ENCODE data around the gene AIG1. TPM values are rescaled to one million over a fixed set of nuclear protein-coding genes. Genes with fewer than 3 reads are reported as not detected.

AIG1 gene
- total and polyA plus RNA-seq, 4 donors, result 32.4 to 72.3 (median 49.3) TPM

- Histone ChIP-seq H3K36me3 (ENCODE audit: control insufficient read depth in 1 of 2, insufficient read depth in 2 of 2, low read length in 1 of 2) (peaks cover 0 to 1% of the 10 kb centered on the region in 2 donors), H3K27me3 (ENCODE audit: control insufficient read depth in 1 of 2, insufficient read depth in 2 of 2, low read length in 1 of 2) (no peaks in the 10 kb centered on the region), H3K4me3 (ENCODE audit: low read length in 2 of 2) (no peak overlapping the region), H3K4me1 (ENCODE audit: control insufficient read depth in 1 of 2, insufficient read depth in 2 of 2, low read length in 2 of 2) (no peaks in the 10 kb centered on the region), H3K27ac (ENCODE audit: low read depth in 1 of 2, low read length in 2 of 2) (no peak overlapping the region), H3K9me3 (ENCODE audit: control insufficient read depth, low read length) (no peaks in the 10 kb centered on the region)
- no peak for DNase-seq
- intact Hi-C loops (cut with DNase I), result loop anchor here in 1 of 2 donors (10.0 kb wide), 1 partner anchor 357 kb away; no protein-coding TSS in a partner anchor
- WGBS, 2 donors, result 68 to 77% methylated on average over 5 of the region's 5 CpGs
- ATAC-seq (ENCODE audit: low FRiP score), result no peak
These were observed 8.4 kb upstream of the AIG1 start for GRCh38 chr6:143052282-143052681.

- 91 to 93% methylated on average over 3 of the region's 3 CpGs for WGBS, 2 donors
These were observed 6.8 kb upstream of the AIG1 start for GRCh38 chr6:143053856-143054255.

GRCh38 chr6:143054329-143054728 is 6.4 kb upstream of the AIG1 start:
- H3K27me3 ChIP-seq (ENCODE audit: control insufficient read depth in 1 of 2, insufficient read depth in 2 of 2, low read length in 1 of 2), result no peaks in the 10 kb centered on the region

More at GRCh38 chr6:143053856-143054255, 6.8 kb upstream of the AIG1 start:
- ATAC-seq (ENCODE audit: low FRiP score) (no peak), DNase-seq (no peak)
- no peak overlapping the region for H3K4me3 ChIP-seq (ENCODE audit: low read length in 2 of 2)
- intact Hi-C loops (cut with DNase I), result loop anchor here in 1 of 2 donors (10.0 kb wide), 1 partner anchor 359 kb away; no protein-coding TSS in a partner anchor
- H3K27ac ChIP-seq (ENCODE audit: low read depth in 1 of 2, low read length in 2 of 2), result no peak overlapping the region
- H3K4me1 ChIP-seq (ENCODE audit: control insufficient read depth in 1 of 2, insufficient read depth in 2 of 2, low read length in 2 of 2), result no peaks in the 10 kb centered on the region
- peaks cover 0 to 1% of the 10 kb centered on the region in 2 donors for H3K36me3 ChIP-seq (ENCODE audit: control insufficient read depth in 1 of 2, insufficient read depth in 2 of 2, low read length in 1 of 2)
- H3K27me3 ChIP-seq (ENCODE audit: control insufficient read depth in 1 of 2, insufficient read depth in 2 of 2, low read length in 1 of 2), result no peaks in the 10 kb centered on the region
- H3K9me3 ChIP-seq (ENCODE audit: control insufficient read depth, low read length), result no peaks in the 10 kb centered on the region

GRCh38 chr6:143055213-143055612 is 5.5 kb upstream of the AIG1 start:
- DNase-seq, result no peak
- H3K27me3 ChIP-seq (ENCODE audit: control insufficient read depth in 1 of 2, insufficient read depth in 2 of 2, low read length in 1 of 2), result no peaks in the 10 kb centered on the region
- peaks cover 0 to 1% of the 10 kb centered on the region in 2 donors for H3K36me3 ChIP-seq (ENCODE audit: control insufficient read depth in 1 of 2, insufficient read depth in 2 of 2, low read length in 1 of 2)
- no peak overlapping the region for H3K27ac ChIP-seq (ENCODE audit: low read depth in 1 of 2, low read length in 2 of 2)
- WGBS, 2 donors, result 90 to 93% methylated on average over 2 of the region's 2 CpGs
- H3K9me3 ChIP-seq (ENCODE audit: control insufficient read depth, low read length), result no peaks in the 10 kb centered on the region
- intact Hi-C loops (cut with DNase I), result loop anchor here in 1 of 2 donors (10.0 kb wide), 1 partner anchor 360 kb away; no protein-coding TSS in a partner anchor
- no peaks in the 10 kb centered on the region for H3K4me1 ChIP-seq (ENCODE audit: control insufficient read depth in 1 of 2, insufficient read depth in 2 of 2, low read length in 2 of 2)
- no peak for ATAC-seq (ENCODE audit: low FRiP score)
- no peak overlapping the region for H3K4me3 ChIP-seq (ENCODE audit: low read length in 2 of 2)

More at GRCh38 chr6:143054329-143054728, 6.4 kb upstream of the AIG1 start:
- Histone ChIP-seq H3K4me3 (ENCODE audit: low read length in 2 of 2) (no peak overlapping the region), H3K4me1 (ENCODE audit: control insufficient read depth in 1 of 2, insufficient read depth in 2 of 2, low read length in 2 of 2) (no peaks in the 10 kb centered on the region), H3K36me3 (ENCODE audit: control insufficient read depth in 1 of 2, insufficient read depth in 2 of 2, low read length in 1 of 2) (peaks cover 0 to 1% of the 10 kb centered on the region in 2 donors), H3K9me3 (ENCODE audit: control insufficient read depth, low read length) (no peaks in the 10 kb centered on the region), H3K27ac (ENCODE audit: low read depth in 1 of 2, low read length in 2 of 2) (no peak overlapping the region)
- WGBS, 2 donors, result 86 to 96% methylated on average over 2 of the region's 2 CpGs
- ATAC-seq (ENCODE audit: low FRiP score) (no peak), DNase-seq (no peak)
- intact Hi-C loops (cut with DNase I), result loop anchor here in 1 of 2 donors (10.0 kb wide), 1 partner anchor 360 kb away; no protein-coding TSS in a partner anchor

GRCh38 chr6:143055891-143056290 is 4.8 kb upstream of the AIG1 start:
- DNase-seq (no peak), ATAC-seq (ENCODE audit: low FRiP score) (no peak)
- no peaks in the 10 kb centered on the region for H3K27me3 ChIP-seq (ENCODE audit: control insufficient read depth in 1 of 2, insufficient read depth in 2 of 2, low read length in 1 of 2)
- intact Hi-C loops (cut with DNase I), result loop anchor here in 1 of 2 donors (10.0 kb wide), 1 partner anchor 361 kb away; no protein-coding TSS in a partner anchor
- H3K4me3 ChIP-seq (ENCODE audit: low read length in 2 of 2), result no peak overlapping the region
- no peak overlapping the region for H3K27ac ChIP-seq (ENCODE audit: low read depth in 1 of 2, low read length in 2 of 2)
- no peaks in the 10 kb centered on the region for H3K9me3 ChIP-seq (ENCODE audit: control insufficient read depth, low read length)
- WGBS, 2 donors, result 89 to 90% methylated on average over 4 of the region's 4 CpGs
- peaks cover 0 to 1% of the 10 kb centered on the region in 2 donors for H3K36me3 ChIP-seq (ENCODE audit: control insufficient read depth in 1 of 2, insufficient read depth in 2 of 2, low read length in 1 of 2)
- no peaks in the 10 kb centered on the region for H3K4me1 ChIP-seq (ENCODE audit: control insufficient read depth in 1 of 2, insufficient read depth in 2 of 2, low read length in 2 of 2)

GRCh38 chr6:143058987-143059386 is 1.7 kb upstream of the AIG1 start:
- DNase-seq (no peak), ATAC-seq (ENCODE audit: low FRiP score) (no peak)
- H3K4me1 ChIP-seq (ENCODE audit: control insufficient read depth in 1 of 2, insufficient read depth in 2 of 2, low read length in 2 of 2), result no peaks in the 10 kb centered on the region
- H3K4me3 ChIP-seq (ENCODE audit: low read length in 2 of 2), result no peak overlapping the region
- intact Hi-C loops (cut with DNase I), result loop anchor here in 1 of 2 donors (10.0 kb wide), 1 partner anchor 364 kb away; no protein-coding TSS in a partner anchor
- WGBS, 2 donors, result 96% methylated on average over 7 of the region's 7 CpGs
- H3K36me3 ChIP-seq (ENCODE audit: control insufficient read depth in 1 of 2, insufficient read depth in 2 of 2, low read length in 1 of 2), result peaks cover 0 to 1% of the 10 kb centered on the region in 2 donors
- no peaks in the 10 kb centered on the region for H3K9me3 ChIP-seq (ENCODE audit: control insufficient read depth, low read length)
- no peak overlapping the region for H3K27ac ChIP-seq (ENCODE audit: low read depth in 1 of 2, low read length in 2 of 2)
- no peaks in the 10 kb centered on the region for H3K27me3 ChIP-seq (ENCODE audit: control insufficient read depth in 1 of 2, insufficient read depth in 2 of 2, low read length in 1 of 2)

- Histone ChIP-seq H3K27ac (ENCODE audit: low read depth in 1 of 2, low read length in 2 of 2) (peak overlapping the region; percentile 78 to 80), H3K4me3 (ENCODE audit: low read length in 2 of 2) (peak overlapping the region; percentile 69 to 77), H3K27me3 (ENCODE audit: control insufficient read depth in 1 of 2, insufficient read depth in 2 of 2, low read length in 1 of 2) (no peaks in the 10 kb centered on the region), H3K36me3 (ENCODE audit: control insufficient read depth in 1 of 2, insufficient read depth in 2 of 2, low read length in 1 of 2) (peaks cover 0 to 1% of the 10 kb centered on the region in 2 donors), H3K4me1 (ENCODE audit: control insufficient read depth in 1 of 2, insufficient read depth in 2 of 2, low read length in 2 of 2) (no peaks in the 10 kb centered on the region), H3K9me3 (ENCODE audit: control insufficient read depth, low read length) (no peaks in the 10 kb centered on the region)
- intact Hi-C loops (cut with DNase I), result loop anchor here (5.0 to 10.0 kb wide), 4 partner anchors 113 to 365 kb away; partner anchors contain the start of gene HIVEP2 (in 1 of the 2)
- no peak for DNase-seq
- no peak for ATAC-seq (ENCODE audit: low FRiP score)
- 2 to 3% methylated on average over 8 of the region's 8 CpGs for WGBS, 2 donors
These were observed 881 bp upstream of the AIG1 start for GRCh38 chr6:143059663-143060353.

- intact Hi-C loops (cut with DNase I), result loop anchor here (5.0 to 10.0 kb wide), 3 partner anchors 113 to 354 kb away; partner anchors contain the start of gene HIVEP2 (in 1 of the 2)
- Histone ChIP-seq H3K27ac (ENCODE audit: low read depth in 1 of 2, low read length in 2 of 2) (peak overlapping the region; percentile 78 to 80), H3K36me3 (ENCODE audit: control insufficient read depth in 1 of 2, insufficient read depth in 2 of 2, low read length in 1 of 2) (peaks cover 0 to 1% of the 10 kb centered on the region in 2 donors), H3K9me3 (ENCODE audit: control insufficient read depth, low read length) (no peaks in the 10 kb centered on the region), H3K27me3 (ENCODE audit: control insufficient read depth in 1 of 2, insufficient read depth in 2 of 2, low read length in 1 of 2) (no peaks in the 10 kb centered on the region), H3K4me1 (ENCODE audit: control insufficient read depth in 1 of 2, insufficient read depth in 2 of 2, low read length in 2 of 2) (no peaks in the 10 kb centered on the region), H3K4me3 (ENCODE audit: low read length in 2 of 2) (peak overlapping the region; percentile 69 to 77)
- 0% methylated on average over 38 to 52 of the region's 52 CpGs for WGBS, 2 donors
- DNase-seq (peak; percentile 92 to 95), ATAC-seq (ENCODE audit: low FRiP score) (peak; percentile 94)
These were observed 309 bp upstream of the AIG1 start for GRCh38 chr6:143060354-143060805.
